Fibroblast of skin of back (primary cell): ENCODE results near the gene EID2.

Experiments used
- DNase-seq: peaks from one replicate; pipeline ENCODE4 v3.0.0-alpha.2; 2013

The EID2 gene

DNA sequence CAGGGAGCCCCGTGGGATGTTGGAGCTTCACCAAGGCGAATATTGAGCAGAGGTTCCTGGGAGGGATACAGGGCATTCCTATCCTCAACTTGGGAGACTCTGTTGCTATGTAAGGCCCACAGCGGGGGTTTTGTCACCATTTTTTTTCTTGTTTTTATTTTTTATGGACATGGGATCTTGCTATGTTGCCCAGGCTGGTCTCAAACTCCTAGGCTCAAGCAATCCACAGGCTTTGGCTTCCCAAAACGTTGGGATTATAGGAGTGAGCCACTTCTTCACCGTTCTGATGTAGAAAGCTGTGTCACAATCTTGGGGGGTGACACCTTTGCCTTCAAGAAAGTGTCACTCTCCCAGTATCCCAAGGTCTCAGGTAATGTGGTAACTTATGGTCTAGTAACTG, 38.6 kb downstream of the EID2 start:
- no peak for DNase-seq

DNA sequence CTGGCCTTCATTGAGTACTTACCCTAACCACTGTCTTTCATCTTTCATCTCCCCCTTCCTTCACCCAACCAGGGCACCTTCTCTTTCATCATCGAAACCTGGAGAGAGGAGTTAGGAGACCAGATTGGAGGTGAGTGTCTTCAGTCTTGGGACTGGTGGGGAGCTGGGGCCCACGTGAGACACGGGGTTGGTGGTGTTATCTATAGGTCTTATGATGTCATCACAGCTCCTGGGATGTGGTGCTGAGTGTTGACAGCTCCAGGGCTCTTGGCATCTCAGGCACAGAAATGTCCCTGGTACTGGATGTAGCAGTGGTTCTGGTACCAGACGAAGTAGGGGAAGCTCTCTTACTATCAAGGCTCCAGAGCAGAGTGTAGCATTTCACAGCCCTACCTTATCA, 39.4 kb downstream of the EID2 start:
- DNase-seq = no peak

DNA sequence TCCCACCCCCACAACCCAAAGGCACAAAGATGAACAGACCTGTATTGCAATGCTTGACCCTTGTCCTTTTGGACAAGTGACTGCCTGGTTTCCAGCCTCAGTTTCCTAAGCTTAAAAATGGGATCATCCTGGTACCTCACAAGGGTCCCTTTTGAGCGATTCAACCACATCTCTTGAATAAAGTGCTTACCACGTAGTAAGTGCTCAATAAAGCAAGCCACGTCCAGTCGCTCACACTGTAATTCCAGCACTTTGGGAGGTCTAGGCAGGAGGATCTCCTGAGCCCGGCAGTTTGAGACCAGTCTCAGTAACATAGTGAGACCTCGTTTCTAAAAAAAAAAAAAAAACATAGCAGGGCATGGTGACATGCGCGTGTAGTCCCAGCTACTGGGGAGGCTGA, 40.0 kb downstream of the EID2 start:
- no peak for DNase-seq

DNA sequence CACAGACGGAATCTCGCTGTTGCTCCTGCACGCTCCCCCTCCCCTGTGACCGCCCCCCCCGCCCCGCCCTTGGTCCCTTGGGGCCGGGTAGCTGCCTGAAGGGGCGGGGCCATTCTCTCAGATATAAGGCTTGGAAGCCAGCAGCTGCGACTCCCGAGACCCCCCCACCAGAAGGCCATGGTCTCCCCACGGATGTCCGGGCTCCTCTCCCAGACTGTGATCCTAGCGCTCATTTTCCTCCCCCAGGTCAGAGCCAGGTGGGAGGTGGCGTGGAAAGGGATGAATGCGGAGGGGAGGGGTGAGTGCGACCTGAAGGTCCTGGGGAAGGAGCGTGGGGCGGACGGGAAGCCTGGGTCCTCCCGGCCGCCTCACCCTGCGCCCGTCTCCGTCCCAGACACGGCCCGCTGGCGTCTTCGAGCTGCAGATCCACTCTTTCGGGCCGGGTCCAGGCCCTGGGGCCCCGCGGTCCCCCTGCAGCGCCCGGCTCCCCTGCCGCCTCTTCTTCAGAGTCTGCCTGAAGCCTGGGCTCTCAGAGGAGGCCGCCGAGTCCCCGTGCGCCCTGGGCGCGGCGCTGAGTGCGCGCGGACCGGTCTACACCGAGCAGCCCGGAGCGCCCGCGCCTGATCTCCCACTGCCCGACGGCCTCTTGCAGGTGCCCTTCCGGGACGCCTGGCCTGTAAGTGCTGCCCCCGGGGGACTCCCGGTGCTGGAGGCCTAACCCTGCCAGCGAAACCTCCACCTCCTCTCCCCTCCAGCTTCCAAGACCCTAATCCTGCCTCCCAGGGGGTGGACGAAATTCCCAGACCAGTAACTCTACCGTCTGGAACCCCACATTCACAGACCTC, 40.9 kb downstream of the EID2 start, which contains the start of gene DLL3:
DLL3 (plus strand) TSS at position 150 of the 845 bp plus-strand sequence; CDS start at position 178, 28 bp downstream.
- no peak for DNase-seq

- peak; percentile 41 for DNase-seq
These were observed 41.8 kb downstream of the EID2 start for GRCh38 chr19:39497996-39498797.

- no peak for DNase-seq
These were observed 42.3 kb downstream of the EID2 start for GRCh38 chr19:39497701-39497995.

DNA sequence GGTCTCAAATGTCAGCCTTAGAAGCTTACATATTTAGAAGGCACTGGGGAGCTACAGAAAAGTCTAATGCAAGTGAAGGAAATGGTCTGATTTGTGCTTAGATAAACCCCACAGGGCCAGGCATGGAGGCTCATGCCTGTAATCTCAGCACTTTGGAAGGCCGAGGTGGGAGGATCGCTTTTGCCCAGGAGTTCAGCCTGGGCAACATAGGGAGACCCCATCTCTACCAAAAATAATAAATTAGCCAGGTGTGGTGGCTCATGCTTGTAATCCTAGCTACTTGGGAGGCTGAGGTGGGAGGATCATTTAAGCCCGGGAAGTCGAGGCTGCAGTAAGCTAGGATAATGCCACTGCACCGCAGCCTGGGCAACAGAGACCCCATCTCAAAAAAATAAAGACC, 43.9 kb downstream of the EID2 start:
- DNase-seq = no peak

- DNase-seq = no peak
These were observed 45.3 kb downstream of the EID2 start for GRCh38 chr19:39494661-39495060.

- DNase-seq = no peak
These were observed 47.2 kb downstream of the EID2 start for GRCh38 chr19:39492788-39493187.

DNA sequence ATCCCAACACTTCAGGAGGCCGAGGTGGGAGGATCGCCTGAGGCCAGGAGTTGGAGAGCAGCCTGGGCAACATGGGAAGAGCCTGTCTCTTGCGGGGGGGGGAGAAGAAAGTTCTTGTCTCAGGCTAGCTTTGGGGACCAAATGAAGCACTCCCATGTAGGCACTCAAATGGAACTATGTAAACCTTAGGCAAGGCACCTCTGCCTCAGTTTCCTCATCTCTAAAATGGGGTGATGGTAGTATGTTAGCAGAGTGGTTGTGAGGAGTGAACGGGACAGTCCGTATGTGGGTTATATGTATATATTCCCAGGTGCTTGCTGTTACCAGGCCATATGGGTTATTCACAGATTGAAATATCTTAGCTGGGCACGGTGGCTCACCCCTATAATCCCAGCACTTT, 47.7 kb downstream of the EID2 start:
- DNase-seq = no peak

DNA sequence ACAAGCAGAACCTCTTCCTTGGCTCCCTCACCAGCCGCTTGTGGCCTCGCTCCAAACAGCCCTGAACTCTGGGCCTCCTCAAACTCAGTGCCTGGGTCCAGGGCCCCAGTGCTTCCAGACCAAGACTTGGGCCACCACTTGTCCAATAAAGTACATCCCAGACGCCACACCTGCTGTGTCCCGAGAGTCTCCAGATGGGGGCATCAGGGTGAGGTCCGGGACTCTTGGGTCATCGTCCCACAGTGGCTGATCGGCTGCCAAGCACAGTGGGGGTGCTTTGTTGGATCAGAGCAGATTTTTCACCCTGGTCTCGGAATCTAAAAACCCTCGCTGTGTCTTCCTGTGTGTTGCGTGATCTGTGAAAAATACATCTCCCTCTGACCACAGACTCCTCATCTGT, 50.2 kb downstream of the EID2 start:
- no peak for DNase-seq
